Colonic mucosa (tissue), 4 donors: ENCODE data around the gene ESYT3. TPM values are rescaled to one million over a fixed set of nuclear protein-coding genes. Genes with fewer than 3 reads are reported as not detected.

Experiments used
- DNase-seq: peaks from one replicate; pipeline ENCODE4 v3.0.0-alpha.2; 2020
- H3K27ac ChIP-seq: fragments of 200-600 bp; one replicate; pipeline ENCODE4 v1.8.0; 2021
- H3K27me3 ChIP-seq: fragments of 200-600 bp; one replicate; pipeline ENCODE4 v1.8.0; 2021
- H3K36me3 ChIP-seq: fragments of 200-600 bp; one replicate; pipeline ENCODE4 v1.8.0; 2021
- H3K4me1 ChIP-seq: fragments of 200-600 bp; one replicate; pipeline ENCODE4 v1.8.0; 2021; ENCODE audit warnings: mild to moderate bottlenecking
- H3K4me3 ChIP-seq: fragments of 200-600 bp; one replicate; pipeline ENCODE4 v1.8.0; 2021
- H3K9ac ChIP-seq, 2 donors: one replicate each; pipeline ENCODE4 v1.7.0; 2013; ENCODE audit warnings: control low read depth in 2 of 2, low read depth in 2 of 2, low read length in 2 of 2
- H3K9me3 ChIP-seq: fragments of 200-600 bp; one replicate; pipeline ENCODE4 v1.8.0; 2021
- intact Hi-C: fragments of 100-400 bp; cut with DNase I; formaldehyde crosslinking; loops from one replicate; pipeline ENCODE4 v1.14.1; 2022
- total RNA-seq, 2 donors: library from RNA; stranded (reverse); fragmentation: NEBNext Ultra II Directional in 1 of 2; extraction: Animal tissue kit (Norgen Biotek cat#: 25700) in 1 of 2; gene quantifications; one replicate each; pipeline ENCODE4 v1.2.1, GENCODE V29; 2021
- TF ChIP-seq, protein P1 (sequence below): fragments of 200-600 bp; IDR thresholded peaks from one replicate; pipeline ENCODE4 v1.8.0; 2022; ENCODE audit warnings: antibody characterized with exemption, mild to moderate bottlenecking
- donor health status: healthy.
- donor health status: DM: no; HTN: no; CAD: no.
- donor health status: DM: no; HTN: no; CAD: no.

ESYT3 gene
- total RNA-seq, 2 donors from 2014 or later, result 0.89 to 1.2 TPM

GRCh38 chr3:138398791-138399575 lies 35.4 kb upstream of the ESYT3 start:
- no peak for DNase-seq
- no peaks in the 10 kb centered on the region for H3K4me1 ChIP-seq
- no peaks in the 10 kb centered on the region for H3K9me3 ChIP-seq
- TF ChIP-seq, protein P1, sequence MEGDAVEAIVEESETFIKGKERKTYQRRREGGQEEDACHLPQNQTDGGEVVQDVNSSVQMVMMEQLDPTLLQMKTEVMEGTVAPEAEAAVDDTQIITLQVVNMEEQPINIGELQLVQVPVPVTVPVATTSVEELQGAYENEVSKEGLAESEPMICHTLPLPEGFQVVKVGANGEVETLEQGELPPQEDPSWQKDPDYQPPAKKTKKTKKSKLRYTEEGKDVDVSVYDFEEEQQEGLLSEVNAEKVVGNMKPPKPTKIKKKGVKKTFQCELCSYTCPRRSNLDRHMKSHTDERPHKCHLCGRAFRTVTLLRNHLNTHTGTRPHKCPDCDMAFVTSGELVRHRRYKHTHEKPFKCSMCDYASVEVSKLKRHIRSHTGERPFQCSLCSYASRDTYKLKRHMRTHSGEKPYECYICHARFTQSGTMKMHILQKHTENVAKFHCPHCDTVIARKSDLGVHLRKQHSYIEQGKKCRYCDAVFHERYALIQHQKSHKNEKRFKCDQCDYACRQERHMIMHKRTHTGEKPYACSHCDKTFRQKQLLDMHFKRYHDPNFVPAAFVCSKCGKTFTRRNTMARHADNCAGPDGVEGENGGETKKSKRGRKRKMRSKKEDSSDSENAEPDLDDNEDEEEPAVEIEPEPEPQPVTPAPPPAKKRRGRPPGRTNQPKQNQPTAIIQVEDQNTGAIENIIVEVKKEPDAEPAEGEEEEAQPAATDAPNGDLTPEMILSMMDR, result no peak
- no peak overlapping the region for H3K9ac ChIP-seq
- no peak overlapping the region for H3K4me3 ChIP-seq
- intact Hi-C loops, result no loop called here
- no peaks in the 10 kb centered on the region for H3K27me3 ChIP-seq
- no peak overlapping the region for H3K27ac ChIP-seq
- no peaks in the 10 kb centered on the region for H3K36me3 ChIP-seq

DNA sequence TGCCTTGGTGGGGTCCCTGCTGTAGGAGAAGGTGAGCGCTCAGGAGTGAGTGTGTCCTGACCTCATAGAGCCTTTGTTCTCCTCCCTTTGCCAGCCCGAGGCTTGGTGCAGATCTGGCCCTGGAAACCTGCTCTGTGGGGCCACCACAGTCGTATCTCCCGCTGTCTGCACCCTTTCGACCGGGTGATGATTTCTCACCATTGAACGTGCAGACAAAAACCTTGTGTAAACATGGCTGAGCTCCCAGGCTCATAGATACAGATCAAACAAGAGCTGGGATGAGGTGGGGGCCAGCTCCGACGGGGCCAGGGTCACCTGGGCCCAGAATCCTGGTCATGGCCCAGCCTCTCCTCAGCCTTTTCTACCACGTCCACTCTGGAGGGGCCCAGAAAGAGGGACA lies 34.6 kb upstream of the ESYT3 start:
- no peak for DNase-seq
- intact Hi-C loops, result no loop called here
- Histone ChIP-seq H3K9ac (no peak overlapping the region), H3K27ac (no peak overlapping the region), H3K27me3 (no peaks in the 10 kb centered on the region), H3K9me3 (no peaks in the 10 kb centered on the region), H3K4me1 (no peaks in the 10 kb centered on the region), H3K4me3 (no peak overlapping the region), H3K36me3 (no peaks in the 10 kb centered on the region)
- TF ChIP-seq, protein P1, result no peak

DNA sequence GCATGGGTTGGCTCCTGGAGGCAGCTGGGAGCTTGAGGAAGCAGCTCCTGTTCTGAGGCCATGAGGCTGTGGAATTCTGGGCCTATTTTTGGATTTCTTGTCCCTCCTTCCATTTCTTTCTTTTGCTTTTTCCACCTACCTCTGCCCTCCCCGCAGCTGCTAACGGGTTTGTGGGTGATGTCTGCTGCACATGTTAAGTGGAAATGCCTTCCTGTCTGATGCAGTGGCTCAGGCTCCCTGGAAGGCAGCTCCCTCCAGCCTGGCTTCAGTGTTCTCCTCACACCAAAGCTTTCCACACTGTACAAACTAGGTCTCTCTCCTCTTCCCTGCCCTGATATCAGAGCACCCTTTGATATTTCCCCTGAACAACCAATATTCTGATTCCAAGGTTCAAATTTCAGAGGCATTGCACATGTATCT lies 33.8 kb upstream of the ESYT3 start:
- Histone ChIP-seq H3K4me3 (no peak overlapping the region), H3K27ac (no peak overlapping the region), H3K36me3 (no peaks in the 10 kb centered on the region), H3K4me1 (no peaks in the 10 kb centered on the region), H3K27me3 (no peaks in the 10 kb centered on the region), H3K9me3 (no peaks in the 10 kb centered on the region), H3K9ac (no peak overlapping the region)
- no peak for DNase-seq
- intact Hi-C loops, result no loop called here
- TF ChIP-seq, protein P1, result no peak

DNA sequence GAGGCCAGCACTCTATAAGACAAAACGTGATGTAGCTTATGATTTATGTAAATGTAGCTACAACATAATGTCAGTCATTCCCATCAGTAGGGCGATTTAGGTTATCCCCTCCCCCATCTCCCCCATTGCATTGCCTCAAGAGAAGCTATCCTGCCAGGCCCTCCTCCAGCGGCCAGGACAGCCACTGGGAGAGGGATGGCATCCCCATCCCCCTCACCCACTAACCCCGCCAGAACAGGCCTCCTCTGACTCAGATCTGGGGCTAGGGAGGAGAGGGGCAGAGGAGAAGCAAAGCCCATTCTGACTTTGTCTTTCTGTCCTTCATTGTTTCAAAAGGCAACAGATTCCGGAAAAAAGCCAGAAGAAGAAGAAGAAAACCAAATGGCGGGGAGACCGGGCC lies 32.6 kb upstream of the ESYT3 start:
- Histone ChIP-seq H3K9ac (no peak overlapping the region), H3K27me3 (no peaks in the 10 kb centered on the region), H3K4me1 (no peaks in the 10 kb centered on the region), H3K9me3 (no peaks in the 10 kb centered on the region), H3K4me3 (no peak overlapping the region), H3K27ac (no peak overlapping the region), H3K36me3 (no peaks in the 10 kb centered on the region)
- TF ChIP-seq, protein P1, result no peak
- no peak for DNase-seq
- intact Hi-C loops, result no loop called here

DNA sequence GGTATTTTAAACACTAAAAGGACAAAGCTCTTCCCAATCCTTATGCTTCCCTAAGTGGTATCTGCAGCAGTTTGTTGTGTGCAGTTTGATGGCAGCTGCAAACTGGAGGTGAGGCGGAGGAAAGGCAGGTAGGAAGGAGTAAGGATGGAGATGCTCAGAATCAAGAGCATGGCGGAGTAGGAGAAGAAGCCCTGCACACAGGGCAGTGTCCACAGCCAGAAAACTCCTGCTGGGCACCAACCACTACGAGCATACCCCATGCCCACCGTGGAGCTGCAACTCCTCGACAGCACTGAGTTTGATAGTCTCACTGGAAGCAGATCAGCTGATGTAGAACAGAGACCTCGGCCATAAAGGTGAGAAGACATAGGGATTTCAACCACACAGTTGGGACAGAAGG lies 30.3 kb upstream of the ESYT3 start:
- TF ChIP-seq, protein P1, result no peak
- no peak for DNase-seq
- H3K4me1 ChIP-seq, result no peaks in the 10 kb centered on the region
- H3K27me3 ChIP-seq, result no peaks in the 10 kb centered on the region
- no peak overlapping the region for H3K9ac ChIP-seq
- no peak overlapping the region for H3K4me3 ChIP-seq
- no peaks in the 10 kb centered on the region for H3K36me3 ChIP-seq
- H3K27ac ChIP-seq, result no peak overlapping the region
- H3K9me3 ChIP-seq, result no peaks in the 10 kb centered on the region
- intact Hi-C loops, result no loop called here
